ENCODE data around the gene TSPAN10. TPM values are rescaled to one million over a fixed set of nuclear protein-coding genes. Genes with fewer than 3 reads are reported as not detected.
A peak's percentile ranks its signal among the peaks of the same experiment; 100 is the strongest.

TSPAN10 gene
- polyA plus RNA-seq, 1 experiment, result 0.92 TPM

GRCh38 chr17:81684442-81684911, 47.5 kb downstream of the TSPAN10 start:
- ChIA-PET CTCF (interaction anchor here (1.1 kb wide), 1 partner anchor 18 kb away, joined by 3 read pairs; no protein-coding TSS in a partner anchor), POLR2A (interaction anchor here (0.6 to 3.4 kb wide), 9 partner anchors 11 to 182 kb away, joined by 3 to 35 read pairs (median 5); partner anchors contain the start of genes ACTG1, CCDC137, MRPL12 and NPLOC4)
- no peaks in the 10 kb centered on the region for H3K27me3 ChIP-seq (ENCODE audit: control insufficient read depth, insufficient read depth, low read length)
- TF ChIP-seq CTCF (IDR thresholded peaks at IDR 0.05; ENCODE audit: low read depth, low read length), result no peak
- peak overlapping the region; percentile 79 for H3K4me3 ChIP-seq (ENCODE audit: low read depth, low read length)
- DNase-seq (ENCODE audit: low read depth, low spot score), result no peak
- peak overlapping the region; percentile 94 for H3K27ac ChIP-seq (ENCODE audit: low read depth, low read length)
- no peaks in the 10 kb centered on the region; the same call in 1 of the 2 replicates for H3K9me3 ChIP-seq (ENCODE audit: control insufficient read depth, insufficient read depth, low read length)

GRCh38 chr17:81685108-81685507, 48.1 kb downstream of the TSPAN10 start:
- TF ChIP-seq CTCF (IDR thresholded peaks at IDR 0.05; ENCODE audit: low read depth, low read length), result no peak
- H3K27ac ChIP-seq (ENCODE audit: low read depth, low read length), result peak overlapping the region; percentile 94
- no peaks in the 10 kb centered on the region for H3K27me3 ChIP-seq (ENCODE audit: control insufficient read depth, insufficient read depth, low read length)
- CTCF ChIA-PET, result interaction anchor here (1.1 kb wide), 1 partner anchor 17 kb away, joined by 3 read pairs; no protein-coding TSS in a partner anchor
- H3K9me3 ChIP-seq (ENCODE audit: control insufficient read depth, insufficient read depth, low read length), result no peaks in the 10 kb centered on the region; the same call in 1 of the 2 replicates
- POLR2A ChIA-PET, result interaction anchor here (1.4 to 3.4 kb wide), 3 partner anchors 11 to 19 kb away, joined by 4 to 35 read pairs (median 6); partner anchors contain the start of genes CCDC137, MRPL12 and OXLD1
- H3K4me3 ChIP-seq (ENCODE audit: low read depth, low read length), result peak overlapping the region; percentile 79
- DNase-seq (ENCODE audit: low read depth, low spot score), result peak; percentile 23

- Histone ChIP-seq H3K9me3 (ENCODE audit: control insufficient read depth, insufficient read depth, low read length) (no peaks in the 10 kb centered on the region; the same call in 1 of the 2 replicates), H3K27me3 (ENCODE audit: control insufficient read depth, insufficient read depth, low read length) (no peaks in the 10 kb centered on the region), H3K27ac (ENCODE audit: low read depth, low read length) (no peak overlapping the region), H3K4me3 (ENCODE audit: low read depth, low read length) (no peak overlapping the region)
- DNase-seq (ENCODE audit: low read depth, low spot score), result no peak
- no peak for TF ChIP-seq CTCF (IDR thresholded peaks at IDR 0.05; ENCODE audit: low read depth, low read length)
- ChIA-PET CTCF (no interaction called here), POLR2A (no interaction called here)
These were observed 49.6 kb downstream of the TSPAN10 start for GRCh38 chr17:81686614-81687013.

GRCh38 chr17:81687770-81688541, 51.0 kb downstream of the TSPAN10 start:
- Histone ChIP-seq H3K27ac (ENCODE audit: low read depth, low read length) (no peak overlapping the region), H3K9me3 (ENCODE audit: control insufficient read depth, insufficient read depth, low read length) (no peaks in the 10 kb centered on the region; the same call in 1 of the 2 replicates), H3K27me3 (ENCODE audit: control insufficient read depth, insufficient read depth, low read length) (no peaks in the 10 kb centered on the region), H3K4me3 (ENCODE audit: low read depth, low read length) (no peak overlapping the region)
- DNase-seq (ENCODE audit: low read depth, low spot score), result no peak
- no peak for TF ChIP-seq CTCF (IDR thresholded peaks at IDR 0.05; ENCODE audit: low read depth, low read length)
- ChIA-PET POLR2A (no interaction called here), CTCF (no interaction called here)

GRCh38 chr17:81688616-81689015, 51.6 kb downstream of the TSPAN10 start:
- Histone ChIP-seq H3K9me3 (ENCODE audit: control insufficient read depth, insufficient read depth, low read length) (no peaks in the 10 kb centered on the region; the same call in 1 of the 2 replicates), H3K4me3 (ENCODE audit: low read depth, low read length) (no peak overlapping the region), H3K27ac (ENCODE audit: low read depth, low read length) (no peak overlapping the region), H3K27me3 (ENCODE audit: control insufficient read depth, insufficient read depth, low read length) (no peaks in the 10 kb centered on the region)
- DNase-seq (ENCODE audit: low read depth, low spot score), result no peak
- POLR2A ChIA-PET, result no interaction called here
- TF ChIP-seq CTCF (IDR thresholded peaks at IDR 0.05; ENCODE audit: low read depth, low read length), result no peak
- CTCF ChIA-PET, result no interaction called here

All from AG04450 (cell line).